Smooth muscle cell (in vitro differentiated cells): ENCODE measurements around the gene ABITRAM. TPM values are rescaled to one million over a fixed set of nuclear protein-coding genes. Genes with fewer than 3 reads are reported as not detected.

Experiments
- DNase-seq: peaks from one replicate; lab custom pipeline; 2025; ENCODE audit not compliant: unreplicated experiment; lab: John Stamatoyannopoulos, UW
- H2AFZ ChIP-seq: fragments of 200-600 bp; sonication (generic); 2 replicates; pipeline ENCODE4 v1.6.0; 2016; ENCODE audit warnings: antibody characterized with exemption, low read depth, mild to moderate bottlenecking
- H3F3A ChIP-seq: fragments of 200-600 bp; sonication (generic); 2 replicates; pipeline ENCODE4 v1.6.0; 2017; ENCODE audit warnings: antibody characterized with exemption, low read depth
- H3K27ac ChIP-seq: fragments of 200-600 bp; sonication (generic); 2 replicates; pipeline ENCODE4 v1.5.1; 2016; ENCODE audit warnings: low read depth, mild to moderate bottlenecking
- H3K27me3 ChIP-seq: fragments of 200-600 bp; sonication (generic); 2 replicates; pipeline ENCODE4 v1.6.1; 2016; ENCODE audit warnings: low read depth, mild to moderate bottlenecking
- H3K36me3 ChIP-seq: fragments of 200-600 bp; sonication (generic); 2 replicates; pipeline ENCODE4 v1.5.1; 2016; ENCODE audit warnings: low read depth
- H3K4me1 ChIP-seq: fragments of 200-600 bp; sonication (generic); 2 replicates; pipeline ENCODE4 v1.5.1; 2016; ENCODE audit warnings: low read depth
- H3K4me2 ChIP-seq: fragments of 200-600 bp; sonication (generic); 2 replicates; pipeline ENCODE4 v1.6.0; 2016; ENCODE audit warnings: mild to moderate bottlenecking
- H3K4me3 ChIP-seq: fragments of 200-600 bp; sonication (generic); 2 replicates; pipeline ENCODE4 v1.5.1; 2016; ENCODE audit warnings: mild to moderate bottlenecking
- H3K79me2 ChIP-seq: fragments of 200-600 bp; sonication (generic); 2 replicates; pipeline ENCODE4 v1.6.0; 2016; ENCODE audit warnings: low read depth, mild to moderate bottlenecking
- H3K9ac ChIP-seq: fragments of 200-600 bp; sonication (generic); 2 replicates; pipeline ENCODE4 v1.6.0; 2016; ENCODE audit warnings: low read depth
- H3K9me3 ChIP-seq: fragments of 200-600 bp; sonication (generic); replicated peaks from 2 replicates; pipeline ENCODE4 v1.5.1; 2016; ENCODE audit warnings: low read depth
- H4K20me1 ChIP-seq: fragments of 200-600 bp; sonication (generic); 2 replicates; pipeline ENCODE4 v1.6.0; 2016; ENCODE audit warnings: low read depth
- CTCF ChIP-seq: fragments of 200-600 bp; sonication (generic); IDR thresholded peaks from 2 replicates; pipeline ENCODE4 v1.5.1; 2017; ENCODE audit warnings: borderline replicate concordance, mild to moderate bottlenecking, antibody characterized with exemption; ENCODE audit not compliant: insufficient read depth, poor library complexity, severe bottlenecking
- WGBS: methylation state at CpG from one replicate; pipeline ENCODE4 v1.1.7; 2016; ENCODE audit warnings: low lambda C conversion rate; 5-methylcytosine and 5-hydroxymethylcytosine counted together
- polyA plus RNA-seq: library from polyadenylated mRNA; unstranded; fragments of >200 nt; fragmentation: Nextera tagmentation; extraction: Ambion mirVana; gene quantifications from 2 replicates; pipeline ENCODE4 v1.2.1, GENCODE V29; 2016
- total RNA-seq: library from RNA; depleted of rRNA; stranded (reverse); fragments of >200 nt; gene quantifications from 2 replicates; pipeline ENCODE4 v1.2.3, GENCODE V29; 2014

Gene ABITRAM
- total and polyA plus RNA-seq, 2 experiments from 2014 or later, result 15.6 to 21.9 TPM

GRCh38 chr9:108928386-108928785, 5.8 kb upstream of the ABITRAM start:
- peaks cover 24% of the 10 kb centered on the region for H3K79me2 ChIP-seq
- H4K20me1 ChIP-seq, result no peaks in the 10 kb centered on the region
- H2AFZ ChIP-seq, result no peak overlapping the region
- WGBS, result 98% methylated on average over 2 of the region's 2 CpGs
- H3K4me1 ChIP-seq, result peaks cover 7% of the 10 kb centered on the region
- H3K4me3 ChIP-seq, result no peak overlapping the region
- no peaks in the 10 kb centered on the region for H3F3A ChIP-seq
- no peak overlapping the region for H3K9ac ChIP-seq
- peaks cover 18% of the 10 kb centered on the region for H3K36me3 ChIP-seq
- DNase-seq, result no peak
- H3K27ac ChIP-seq, result no peak overlapping the region
- H3K27me3 ChIP-seq, result no peaks in the 10 kb centered on the region
- H3K9me3 ChIP-seq, result no peaks in the 10 kb centered on the region
- H3K4me2 ChIP-seq, result no peak overlapping the region
- no peak for TF ChIP-seq CTCF

- Histone ChIP-seq H3K9ac (peak overlapping the region; percentile 87), H3K79me2 (peaks cover 35% of the 10 kb centered on the region), H3K36me3 (peaks cover 6% of the 10 kb centered on the region), H3K27me3 (no peaks in the 10 kb centered on the region), H2AFZ (peak overlapping the region; percentile 91), H3K9me3 (no peaks in the 10 kb centered on the region), H3F3A (no peaks in the 10 kb centered on the region), H3K27ac (peak overlapping the region; percentile 85), H4K20me1 (no peaks in the 10 kb centered on the region), H3K4me1 (peaks cover 7% of the 10 kb centered on the region), H3K4me2 (peak overlapping the region; percentile 92), H3K4me3 (peak overlapping the region; percentile 91)
- WGBS, result 4% methylated on average over 25 of the region's 25 CpGs
- TF ChIP-seq CTCF, result no peak
- DNase-seq, result peak; percentile 16
These were observed 926 bp upstream of the ABITRAM start for GRCh38 chr9:108933231-108933717.

GRCh38 chr9:108933718-108934322, 380 bp upstream of the ABITRAM start, which contains the start of gene ELP1:
ELP1 (minus strand) TSS chr9:108934124; CDS start chr9:108931146, 2,978 bp downstream.
- H3K4me3 ChIP-seq, result peak within 1 kb of the TSS; percentile 91
- DNase-seq, result peak; percentile 81
- under 1% methylated on average over 47 of the region's 48 CpGs for WGBS
- H4K20me1 ChIP-seq, result no peaks in the 10 kb centered on the region
- H3F3A ChIP-seq, result no peaks in the 10 kb centered on the region
- H3K4me2 ChIP-seq, result peak within 1 kb of the TSS; percentile 92
- peak within 1 kb of the TSS; percentile 85 for H3K27ac ChIP-seq
- no peak for TF ChIP-seq CTCF
- peak within 1 kb of the TSS; percentile 87 for H3K9ac ChIP-seq
- H3K9me3 ChIP-seq, result no peaks in the 10 kb centered on the region
- H2AFZ ChIP-seq, result peak within 1 kb of the TSS; percentile 91
- H3K4me1 ChIP-seq, result peaks cover 7% of the 10 kb centered on the region
- peaks cover 35% of the 10 kb centered on the region for H3K79me2 ChIP-seq
- peaks cover 5% of the 10 kb centered on the region for H3K36me3 ChIP-seq
- no peaks in the 10 kb centered on the region for H3K27me3 ChIP-seq
